Osteoblast (primary cell): ENCODE measurements around the gene SYT8. TPM values are rescaled to one million over a fixed set of nuclear protein-coding genes. Genes with fewer than 3 reads are reported as not detected.

Source experiments
- DNase-seq: peaks from one replicate; pipeline ENCODE4 v3.0.0; 2011; ENCODE audit warnings: low spot score, mixed read lengths; ENCODE audit not compliant: insufficient read length; ENCODE audit errors: missing footprints
- H2AFZ ChIP-seq: 2 replicates; pipeline ENCODE4 v1.6.0; 2011; ENCODE audit warnings: mild to moderate bottlenecking, low read length
- H3K27ac ChIP-seq: 2 replicates; pipeline ENCODE4 v1.5.1; 2011; ENCODE audit warnings: mild to moderate bottlenecking, low read depth, low read length, moderate library complexity
- H3K27me3 ChIP-seq: 2 replicates; pipeline ENCODE4 v1.6.0; 2012; ENCODE audit warnings: mild to moderate bottlenecking, control low read depth, inconsistent platforms, low read length, moderate library complexity; ENCODE audit not compliant: insufficient read depth
- H3K36me3 ChIP-seq: 2 replicates; pipeline ENCODE4 v1.5.1; 2011; ENCODE audit warnings: mild to moderate bottlenecking, low read length, control low read depth, moderate library complexity; ENCODE audit not compliant: insufficient read depth
- H3K4me1 ChIP-seq: 2 replicates; pipeline ENCODE4 v1.5.1; 2011; ENCODE audit warnings: mild to moderate bottlenecking, low read length, control low read depth, moderate library complexity; ENCODE audit not compliant: insufficient read depth
- H3K4me2 ChIP-seq: 2 replicates; pipeline ENCODE4 v1.6.0; 2011; ENCODE audit warnings: mild to moderate bottlenecking, low read length; ENCODE audit not compliant: insufficient read depth
- H3K4me3 ChIP-seq: fragments of 200-600 bp; sonication (generic); 3 replicates; pipeline ENCODE4 v1.5.1; 2012; ENCODE audit warnings: mild to moderate bottlenecking, low read length, inconsistent platforms; ENCODE audit not compliant: insufficient read depth
- H3K79me2 ChIP-seq: 2 replicates; pipeline ENCODE4 v1.6.0; 2012; ENCODE audit warnings: mild to moderate bottlenecking, low read length, control low read depth, inconsistent platforms; ENCODE audit not compliant: insufficient read depth
- H3K9me3 ChIP-seq: 2 replicates; pipeline ENCODE4 v1.5.1; 2011; ENCODE audit warnings: low read depth, low read length, control low read depth
- H4K20me1 ChIP-seq: 2 replicates; pipeline ENCODE4 v1.6.0; 2012; ENCODE audit warnings: mild to moderate bottlenecking, low read length, control low read depth; ENCODE audit not compliant: insufficient read depth
- total RNA-seq: library from RNA; depleted of rRNA; stranded (reverse); fragments of >200 nt; gene quantifications from 2 replicates; pipeline ENCODE4 v1.2.3, GENCODE V29; 2012
- TF ChIP-seq, protein P1 (sequence below): IDR thresholded peaks from 2 replicates; pipeline ENCODE4 v1.5.1; 2011; ENCODE audit warnings: mild to moderate bottlenecking, low read depth, low read length, moderate library complexity; ENCODE audit errors: extremely low read depth

SYT8 gene
- total RNA-seq, 1 donor: 0.36 TPM

- TF ChIP-seq, protein P1, sequence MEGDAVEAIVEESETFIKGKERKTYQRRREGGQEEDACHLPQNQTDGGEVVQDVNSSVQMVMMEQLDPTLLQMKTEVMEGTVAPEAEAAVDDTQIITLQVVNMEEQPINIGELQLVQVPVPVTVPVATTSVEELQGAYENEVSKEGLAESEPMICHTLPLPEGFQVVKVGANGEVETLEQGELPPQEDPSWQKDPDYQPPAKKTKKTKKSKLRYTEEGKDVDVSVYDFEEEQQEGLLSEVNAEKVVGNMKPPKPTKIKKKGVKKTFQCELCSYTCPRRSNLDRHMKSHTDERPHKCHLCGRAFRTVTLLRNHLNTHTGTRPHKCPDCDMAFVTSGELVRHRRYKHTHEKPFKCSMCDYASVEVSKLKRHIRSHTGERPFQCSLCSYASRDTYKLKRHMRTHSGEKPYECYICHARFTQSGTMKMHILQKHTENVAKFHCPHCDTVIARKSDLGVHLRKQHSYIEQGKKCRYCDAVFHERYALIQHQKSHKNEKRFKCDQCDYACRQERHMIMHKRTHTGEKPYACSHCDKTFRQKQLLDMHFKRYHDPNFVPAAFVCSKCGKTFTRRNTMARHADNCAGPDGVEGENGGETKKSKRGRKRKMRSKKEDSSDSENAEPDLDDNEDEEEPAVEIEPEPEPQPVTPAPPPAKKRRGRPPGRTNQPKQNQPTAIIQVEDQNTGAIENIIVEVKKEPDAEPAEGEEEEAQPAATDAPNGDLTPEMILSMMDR: no peak
- H3K79me2 ChIP-seq: no peaks in the 10 kb centered on the region
- no peak overlapping the region for H3K4me2 ChIP-seq
- no peak overlapping the region for H3K27ac ChIP-seq
- H3K4me1 ChIP-seq: no peaks in the 10 kb centered on the region
- no peaks in the 10 kb centered on the region for H4K20me1 ChIP-seq
- H3K27me3 ChIP-seq: no peaks in the 10 kb centered on the region
- DNase-seq: no peak
- H2AFZ ChIP-seq: no peak overlapping the region
- H3K4me3 ChIP-seq: no peak overlapping the region
- H3K9me3 ChIP-seq: no peaks in the 10 kb centered on the region
- no peaks in the 10 kb centered on the region for H3K36me3 ChIP-seq
Observed at GRCh38 chr11:1845561-1846452, 11.0 kb downstream of the SYT8 start.

- H3K9me3 ChIP-seq: no peaks in the 10 kb centered on the region
- H2AFZ ChIP-seq: no peak overlapping the region
- no peaks in the 10 kb centered on the region for H3K27me3 ChIP-seq
- no peak overlapping the region for H3K4me3 ChIP-seq
- H3K36me3 ChIP-seq: no peaks in the 10 kb centered on the region
- no peaks in the 10 kb centered on the region for H3K79me2 ChIP-seq
- TF ChIP-seq, protein P1: no peak
- no peak overlapping the region for H3K27ac ChIP-seq
- H4K20me1 ChIP-seq: no peaks in the 10 kb centered on the region
- H3K4me1 ChIP-seq: no peaks in the 10 kb centered on the region
- no peak overlapping the region for H3K4me2 ChIP-seq
- DNase-seq: no peak
Observed at GRCh38 chr11:1846453-1846932, 11.7 kb downstream of the SYT8 start.

GRCh38 chr11:1847006-1847735 lies 12.4 kb downstream of the SYT8 start:
- H3K27me3 ChIP-seq: no peaks in the 10 kb centered on the region
- TF ChIP-seq, protein P1: no peak
- H4K20me1 ChIP-seq: no peaks in the 10 kb centered on the region
- H3K9me3 ChIP-seq: no peaks in the 10 kb centered on the region
- no peak overlapping the region for H2AFZ ChIP-seq
- H3K4me2 ChIP-seq: no peak overlapping the region
- no peaks in the 10 kb centered on the region for H3K36me3 ChIP-seq
- DNase-seq: no peak
- H3K4me1 ChIP-seq: no peaks in the 10 kb centered on the region
- H3K79me2 ChIP-seq: no peaks in the 10 kb centered on the region
- no peak overlapping the region for H3K4me3 ChIP-seq
- no peak overlapping the region for H3K27ac ChIP-seq
